Stimulated activated CD4-positive, alpha-beta T cell treated with anti-CD3 and anti-CD28 coated beads, Interleukin-12 subunit alpha, Interleukin-12 subunit beta, amount 100 ng/mL, for 24 hours (primary cell): ENCODE data around the gene RNF111.
"Not testable (repeated sequence)": the region's sequence is repeated elsewhere in the genome, so short reads cannot be mapped to it uniquely, and the experiment has no call there.

Source experiments
- DNase-seq, 2 experiments: peaks; one replicate each; pipeline ENCODE4 v3.0.0-alpha.2; 2020; ENCODE audit warnings: low read depth in 2 of 2

RNF111 gene

GRCh38 chr15:59133929-59134427 is 146.5 kb downstream of the RNF111 start:
- no peak for DNase-seq

DNA sequence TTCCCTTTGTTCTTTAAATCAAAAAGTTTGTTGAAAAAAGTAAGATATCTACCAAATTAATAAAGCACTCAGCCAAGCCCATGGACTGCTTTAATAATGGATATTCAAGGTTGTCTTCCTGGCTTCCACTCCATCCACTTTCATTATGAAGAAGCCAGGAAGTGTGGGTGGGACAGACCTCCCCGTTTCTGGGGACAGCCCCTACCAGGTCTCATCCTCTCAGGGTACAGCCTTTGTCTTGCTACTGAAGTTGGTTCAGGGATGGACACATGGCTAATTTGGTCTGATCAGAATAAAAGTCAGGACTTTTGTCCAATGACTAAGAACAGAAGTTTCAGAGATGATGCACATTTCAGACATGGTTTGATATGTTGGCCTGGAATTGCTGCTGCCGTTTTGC is 150.1 kb downstream of the RNF111 start:
- DNase-seq, result no peak

DNA sequence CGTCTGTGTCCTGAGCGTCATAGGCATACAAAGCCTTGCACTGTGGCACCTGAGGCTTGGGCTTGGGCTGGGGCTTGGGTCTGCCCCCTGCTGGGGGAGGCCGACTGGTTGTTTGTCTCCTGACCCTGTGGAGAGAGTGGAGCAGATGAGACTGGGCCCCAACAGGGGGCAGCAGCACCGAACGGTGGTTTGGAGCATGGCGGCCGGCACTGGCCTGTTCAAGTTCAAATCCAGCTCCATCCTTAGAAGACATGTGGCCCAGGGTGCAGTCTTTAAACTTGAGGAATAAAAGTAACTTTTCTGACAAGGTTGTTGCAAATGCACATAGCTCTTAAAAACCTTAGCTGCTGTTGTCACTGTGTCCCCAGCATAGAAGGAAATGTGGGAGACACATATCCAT is 150.8 kb downstream of the RNF111 start:
- DNase-seq, result peak; percentile 19 to 35

DNA sequence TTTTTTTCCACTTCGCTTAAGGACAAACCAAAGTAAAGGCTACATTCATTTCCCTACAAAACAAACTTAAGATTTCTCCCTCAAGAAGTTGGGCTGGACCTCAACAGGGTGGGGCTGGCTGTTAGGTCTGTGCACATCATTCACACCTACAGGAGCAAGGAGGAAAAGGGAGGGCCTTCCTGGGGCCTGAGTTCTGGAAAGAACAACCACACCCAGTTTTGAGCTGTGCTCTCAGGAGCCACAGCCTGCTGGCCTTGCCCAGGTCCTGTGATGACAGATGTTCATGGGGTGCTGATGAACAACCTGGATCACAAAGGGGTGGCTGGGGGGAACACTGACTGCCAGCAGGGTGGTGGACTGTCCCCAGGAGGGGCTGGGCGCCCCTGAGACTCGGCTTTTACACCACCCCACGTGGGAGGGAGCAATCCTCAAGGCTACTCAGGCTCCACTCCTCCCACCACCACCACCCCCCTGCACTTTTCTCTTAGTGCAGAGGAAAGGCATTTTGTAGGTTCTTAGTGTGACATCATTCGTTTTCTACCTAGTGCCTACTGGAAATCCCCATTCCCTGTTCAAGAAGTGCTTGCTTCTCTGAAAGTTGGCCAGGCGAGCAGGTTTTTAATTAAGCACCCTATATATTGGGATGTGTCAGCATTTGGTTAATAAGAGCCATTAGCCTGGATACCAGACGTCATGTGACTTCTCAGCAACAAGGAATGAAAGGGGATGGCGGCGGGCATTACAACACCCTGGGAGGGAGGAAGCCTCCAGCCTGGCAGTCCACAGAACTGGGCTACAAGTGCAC is 153.2 kb downstream of the RNF111 start:
- DNase-seq, result no peak

GRCh38 chr15:59143281-59143680 is 155.8 kb downstream of the RNF111 start:
- no peak for DNase-seq

GRCh38 chr15:59144594-59144993 is 157.1 kb downstream of the RNF111 start:
- DNase-seq, result not testable (repeated sequence)
